Measurements from ENCODE around the gene FEN1.

DNA sequence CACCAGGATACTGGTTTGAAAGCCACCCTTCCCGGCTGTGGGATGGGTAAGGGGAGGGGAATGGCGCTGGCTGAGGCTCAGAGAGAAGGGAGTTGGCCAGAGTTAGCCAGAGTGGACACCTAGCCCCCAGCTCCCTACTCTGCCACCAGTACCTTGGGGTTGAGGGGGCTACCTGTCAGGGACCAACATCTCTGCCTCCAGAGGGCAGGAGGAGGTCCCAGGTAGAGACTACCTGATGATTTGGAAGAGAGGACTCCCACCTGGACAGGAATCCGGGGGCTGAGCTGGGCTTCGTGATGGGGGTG lies 36.6 kb upstream of the FEN1 start:
- peak in 2 of 3 donors; percentile 23 to 81 for TF ChIP-seq POLR2A (IDR thresholded peaks at IDR 0.05)
- TF ChIP-seq, protein P1, sequence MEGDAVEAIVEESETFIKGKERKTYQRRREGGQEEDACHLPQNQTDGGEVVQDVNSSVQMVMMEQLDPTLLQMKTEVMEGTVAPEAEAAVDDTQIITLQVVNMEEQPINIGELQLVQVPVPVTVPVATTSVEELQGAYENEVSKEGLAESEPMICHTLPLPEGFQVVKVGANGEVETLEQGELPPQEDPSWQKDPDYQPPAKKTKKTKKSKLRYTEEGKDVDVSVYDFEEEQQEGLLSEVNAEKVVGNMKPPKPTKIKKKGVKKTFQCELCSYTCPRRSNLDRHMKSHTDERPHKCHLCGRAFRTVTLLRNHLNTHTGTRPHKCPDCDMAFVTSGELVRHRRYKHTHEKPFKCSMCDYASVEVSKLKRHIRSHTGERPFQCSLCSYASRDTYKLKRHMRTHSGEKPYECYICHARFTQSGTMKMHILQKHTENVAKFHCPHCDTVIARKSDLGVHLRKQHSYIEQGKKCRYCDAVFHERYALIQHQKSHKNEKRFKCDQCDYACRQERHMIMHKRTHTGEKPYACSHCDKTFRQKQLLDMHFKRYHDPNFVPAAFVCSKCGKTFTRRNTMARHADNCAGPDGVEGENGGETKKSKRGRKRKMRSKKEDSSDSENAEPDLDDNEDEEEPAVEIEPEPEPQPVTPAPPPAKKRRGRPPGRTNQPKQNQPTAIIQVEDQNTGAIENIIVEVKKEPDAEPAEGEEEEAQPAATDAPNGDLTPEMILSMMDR (IDR thresholded peaks at IDR 0.05) = no peak

Data from body of pancreas (tissue), 4 donors.